Loucy (cell line): ENCODE measurements around the gene STMP1.

Experiments used
- H2AFZ ChIP-seq: fragments of 200-600 bp; sonication (generic); 2 replicates; pipeline ENCODE4 v1.6.0; 2016; ENCODE audit warnings: antibody characterized with exemption, mild to moderate bottlenecking, low read length, moderate library complexity
- H3F3A ChIP-seq: fragments of 200-600 bp; 2 replicates; pipeline ENCODE4 v1.6.0; 2016; ENCODE audit warnings: antibody characterized with exemption, low read depth, mild to moderate bottlenecking
- H3K27me3 ChIP-seq: fragments of 200-600 bp; sonication (generic); 2 replicates; pipeline ENCODE4 v1.6.1; 2014; ENCODE audit warnings: low read length, mild to moderate bottlenecking; ENCODE audit not compliant: insufficient read depth, poor library complexity, severe bottlenecking
- H3K36me3 ChIP-seq: fragments of 200-600 bp; sonication (generic); 2 replicates; pipeline ENCODE4 v1.6.1; 2016; ENCODE audit warnings: low read length; ENCODE audit not compliant: insufficient read depth
- H3K4me1 ChIP-seq: fragments of 200-600 bp; sonication (generic); 2 replicates; pipeline ENCODE4 v1.5.1; 2014; ENCODE audit warnings: low read length, mild to moderate bottlenecking; ENCODE audit not compliant: insufficient read depth, poor library complexity, severe bottlenecking
- H3K4me2 ChIP-seq: fragments of 200-600 bp; sonication (generic); 2 replicates; pipeline ENCODE4 v1.6.0; 2014; ENCODE audit warnings: antibody characterized with exemption, low read length, low read depth, mild to moderate bottlenecking; ENCODE audit not compliant: poor library complexity, severe bottlenecking
- H3K4me3 ChIP-seq: fragments of 200-600 bp; sonication (generic); 2 replicates; pipeline ENCODE4 v1.5.1; 2014; ENCODE audit warnings: low read length, mild to moderate bottlenecking, mixed read lengths; ENCODE audit not compliant: poor library complexity, severe bottlenecking
- H3K79me2 ChIP-seq: fragments of 200-600 bp; sonication (generic); 2 replicates; pipeline ENCODE4 v1.6.1; 2014; ENCODE audit warnings: low read length; ENCODE audit not compliant: insufficient read depth
- H3K9ac ChIP-seq: fragments of 200-600 bp; sonication (generic); 2 replicates; pipeline ENCODE4 v1.6.0; 2014; ENCODE audit warnings: mild to moderate bottlenecking, low read depth, low read length, moderate library complexity; ENCODE audit not compliant: poor library complexity, severe bottlenecking
- H3K9me2 ChIP-seq: fragments of 200-600 bp; sonication (generic); replicated peaks from 2 replicates; pipeline ENCODE4 v1.6.1; 2016; ENCODE audit warnings: low read depth, low read length, mixed read lengths
- H3K9me3 ChIP-seq: fragments of 200-600 bp; sonication (generic); 2 replicates; pipeline ENCODE4 v1.6.1; 2014; ENCODE audit warnings: mild to moderate bottlenecking, antibody characterized with exemption, low read length, low read depth; ENCODE audit not compliant: insufficient read depth
- H4K20me1 ChIP-seq: fragments of 200-600 bp; sonication (generic); 2 replicates; pipeline ENCODE4 v1.6.0; 2014; ENCODE audit warnings: antibody characterized with exemption, low read length, mild to moderate bottlenecking; ENCODE audit not compliant: insufficient read depth, poor library complexity, severe bottlenecking
- EZH2phosphoT487 ChIP-seq: fragments of 200-600 bp; IDR thresholded peaks from 2 replicates; pipeline ENCODE4 v1.6.1; 2018; ENCODE audit warnings: antibody characterized with exemption, mild to moderate bottlenecking, moderate library complexity, borderline replicate concordance
- TF ChIP-seq, protein P1 (sequence below): fragments of 200-600 bp; sonication (generic); conservative IDR thresholded peaks from 2 replicates; pipeline ENCODE4 v1.5.1; 2014; ENCODE audit warnings: mild to moderate bottlenecking, antibody characterized with exemption, low read length

The STMP1 gene

GRCh38 chr7:135683609-135684008, 21.3 kb downstream of the STMP1 start:
- Histone ChIP-seq H3K9ac (no peak overlapping the region), H2AFZ (no peak overlapping the region), H3K36me3 (no peaks in the 10 kb centered on the region), H3K9me3 (no peaks in the 10 kb centered on the region), H3K9me2 (no peaks in the 10 kb centered on the region), H4K20me1 (no peaks in the 10 kb centered on the region), H3K4me2 (no peak overlapping the region), H3K4me1 (no peaks in the 10 kb centered on the region), H3K79me2 (no peaks in the 10 kb centered on the region), H3K27me3 (no peaks in the 10 kb centered on the region), H3K4me3 (no peak overlapping the region), H3F3A (no peaks in the 10 kb centered on the region)
- TF ChIP-seq, protein P1, sequence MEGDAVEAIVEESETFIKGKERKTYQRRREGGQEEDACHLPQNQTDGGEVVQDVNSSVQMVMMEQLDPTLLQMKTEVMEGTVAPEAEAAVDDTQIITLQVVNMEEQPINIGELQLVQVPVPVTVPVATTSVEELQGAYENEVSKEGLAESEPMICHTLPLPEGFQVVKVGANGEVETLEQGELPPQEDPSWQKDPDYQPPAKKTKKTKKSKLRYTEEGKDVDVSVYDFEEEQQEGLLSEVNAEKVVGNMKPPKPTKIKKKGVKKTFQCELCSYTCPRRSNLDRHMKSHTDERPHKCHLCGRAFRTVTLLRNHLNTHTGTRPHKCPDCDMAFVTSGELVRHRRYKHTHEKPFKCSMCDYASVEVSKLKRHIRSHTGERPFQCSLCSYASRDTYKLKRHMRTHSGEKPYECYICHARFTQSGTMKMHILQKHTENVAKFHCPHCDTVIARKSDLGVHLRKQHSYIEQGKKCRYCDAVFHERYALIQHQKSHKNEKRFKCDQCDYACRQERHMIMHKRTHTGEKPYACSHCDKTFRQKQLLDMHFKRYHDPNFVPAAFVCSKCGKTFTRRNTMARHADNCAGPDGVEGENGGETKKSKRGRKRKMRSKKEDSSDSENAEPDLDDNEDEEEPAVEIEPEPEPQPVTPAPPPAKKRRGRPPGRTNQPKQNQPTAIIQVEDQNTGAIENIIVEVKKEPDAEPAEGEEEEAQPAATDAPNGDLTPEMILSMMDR: no peak
- no peak for TF ChIP-seq EZH2phosphoT487

DNA sequence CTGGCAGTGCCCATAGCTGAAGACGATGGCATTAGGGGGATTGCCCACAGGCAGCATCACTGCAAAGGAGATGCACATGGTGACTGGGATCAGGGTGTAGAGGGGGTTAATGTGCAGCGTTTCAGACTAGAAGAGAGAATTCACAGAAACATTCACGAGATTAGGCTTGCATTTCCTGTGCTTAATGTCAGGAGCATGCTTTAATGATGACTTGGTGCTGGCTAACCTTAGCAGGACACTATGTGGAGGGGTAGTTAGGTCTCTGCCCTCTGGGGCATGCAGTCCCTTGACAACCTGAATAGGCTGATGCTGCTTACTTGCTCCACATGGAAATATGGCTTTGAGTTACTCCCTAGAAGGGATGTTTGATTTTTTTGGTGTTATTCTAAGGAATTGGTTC, 21.8 kb downstream of the STMP1 start:
- H3K4me2 ChIP-seq: no peak overlapping the region
- H3K9me3 ChIP-seq: no peaks in the 10 kb centered on the region
- H3K36me3 ChIP-seq: no peaks in the 10 kb centered on the region
- H2AFZ ChIP-seq: no peak overlapping the region
- no peak overlapping the region for H3K9ac ChIP-seq
- H3K4me3 ChIP-seq: no peak overlapping the region
- TF ChIP-seq, protein P1: no peak
- no peak for TF ChIP-seq EZH2phosphoT487
- no peaks in the 10 kb centered on the region for H3K79me2 ChIP-seq
- no peaks in the 10 kb centered on the region for H3K9me2 ChIP-seq
- no peaks in the 10 kb centered on the region for H3K4me1 ChIP-seq
- no peaks in the 10 kb centered on the region for H3F3A ChIP-seq
- H4K20me1 ChIP-seq: no peaks in the 10 kb centered on the region
- no peaks in the 10 kb centered on the region for H3K27me3 ChIP-seq

GRCh38 chr7:135684699-135685098, 22.4 kb downstream of the STMP1 start:
- Histone ChIP-seq H3K79me2 (no peaks in the 10 kb centered on the region), H3K4me3 (no peak overlapping the region), H3K4me1 (no peaks in the 10 kb centered on the region), H3K4me2 (no peak overlapping the region), H4K20me1 (no peaks in the 10 kb centered on the region), H3K9ac (no peak overlapping the region), H3K36me3 (no peaks in the 10 kb centered on the region), H3K27me3 (no peaks in the 10 kb centered on the region), H3K9me2 (no peaks in the 10 kb centered on the region), H2AFZ (no peak overlapping the region), H3K9me3 (no peaks in the 10 kb centered on the region), H3F3A (no peaks in the 10 kb centered on the region)
- no peak for TF ChIP-seq EZH2phosphoT487
- TF ChIP-seq, protein P1: no peak
